HG02623 (cell line): ENCODE results near the gene RXRA.

ENCODE experiments used
- ATAC-seq: cut with Tn5 transposase; IDR thresholded peaks from one replicate; pipeline ENCODE4 v1.9.1; 2021; ENCODE audit warnings: moderate library complexity; ENCODE audit not compliant: unreplicated experiment

RXRA gene

GRCh38 chr9:134379831-134380365 lies 53.6 kb downstream of the RXRA start:
- ATAC-seq: no peak

- no peak for ATAC-seq
Observed at GRCh38 chr9:134380542-134381271, 54.5 kb downstream of the RXRA start.

GRCh38 chr9:134381272-134381661 lies 55.0 kb downstream of the RXRA start:
- no peak for ATAC-seq

DNA sequence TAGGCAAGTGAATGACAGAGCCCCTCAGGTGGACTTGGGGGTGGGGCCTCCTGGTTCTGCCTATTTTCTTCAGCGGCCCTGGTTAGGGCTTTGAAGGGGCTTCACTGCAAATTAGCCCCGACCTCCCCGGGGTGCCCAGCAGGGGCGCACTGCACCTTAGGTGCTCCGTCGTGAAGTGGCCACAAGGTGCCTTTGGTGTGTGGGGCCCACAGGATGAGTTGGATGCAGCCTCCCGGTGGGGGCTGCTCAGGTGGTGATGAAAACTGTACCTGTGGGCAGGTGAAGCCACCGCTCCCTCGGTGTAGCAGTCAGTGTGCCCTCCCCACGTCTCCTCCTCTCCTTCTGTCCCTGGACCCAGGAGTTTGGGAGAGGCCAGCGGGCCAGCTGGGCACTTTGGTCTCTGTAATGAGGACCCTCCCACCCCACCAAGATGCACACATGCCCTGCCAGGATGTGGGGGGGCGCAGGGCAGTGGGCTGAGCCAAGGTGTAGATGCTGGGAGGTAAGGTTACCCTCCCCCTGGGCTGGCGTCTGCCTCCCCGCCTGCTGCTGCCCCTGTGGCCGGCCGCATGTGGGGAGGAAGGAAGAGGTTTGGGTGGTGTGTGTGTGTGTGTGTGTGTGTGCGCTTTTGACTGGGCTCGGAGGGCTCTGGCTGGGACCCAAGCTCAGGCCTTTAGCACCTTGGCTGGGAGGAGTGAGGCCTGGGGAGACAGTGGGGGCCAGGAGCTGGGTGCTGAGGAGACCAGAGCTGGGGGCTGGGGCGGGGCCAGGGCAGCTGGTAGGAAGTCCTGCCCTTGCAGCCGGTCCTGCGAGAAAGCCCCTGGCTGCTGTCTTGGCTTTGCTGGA lies 55.6 kb downstream of the RXRA start:
- no peak for ATAC-seq

DNA sequence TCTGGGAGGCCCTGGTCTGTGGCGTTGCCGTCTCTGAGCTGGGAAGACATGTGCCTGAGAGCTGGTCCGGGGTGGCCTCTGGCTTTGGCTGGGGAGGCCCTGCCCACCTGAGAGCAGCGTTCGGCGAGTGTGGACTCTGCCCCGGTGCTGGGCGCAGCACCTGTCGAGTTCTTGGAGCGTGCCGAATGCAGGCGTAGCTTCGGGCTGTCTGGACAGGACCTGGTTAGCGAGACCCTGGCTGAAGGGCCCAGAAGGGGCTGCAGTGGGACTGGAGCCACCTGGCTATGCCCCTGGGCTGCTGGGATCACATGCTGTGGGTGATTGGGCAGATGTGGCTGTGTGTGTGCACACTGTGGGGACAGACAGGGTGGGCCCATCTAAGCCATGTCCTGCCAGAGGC lies 56.5 kb downstream of the RXRA start:
- no peak for ATAC-seq

DNA sequence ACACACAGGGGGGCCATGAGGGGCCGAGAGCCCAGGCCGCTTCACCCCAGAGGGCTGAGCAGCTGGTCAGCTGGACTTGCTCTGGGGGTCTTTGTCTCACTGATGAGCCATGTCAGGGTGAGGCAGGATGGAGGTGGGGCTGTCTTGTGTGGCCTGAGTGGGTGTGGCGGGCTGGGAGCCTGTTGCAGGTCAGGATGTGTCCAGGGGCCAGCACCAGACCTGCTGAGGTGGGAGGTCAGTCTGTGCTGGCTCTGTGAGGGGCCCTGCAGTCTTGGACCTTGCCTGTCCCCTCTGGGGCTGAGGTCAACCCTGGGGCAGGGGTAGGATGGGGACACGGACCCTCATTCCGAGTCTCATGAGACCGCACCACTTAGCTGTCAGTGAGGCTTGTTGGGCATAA lies 56.9 kb downstream of the RXRA start:
- ATAC-seq: no peak

DNA sequence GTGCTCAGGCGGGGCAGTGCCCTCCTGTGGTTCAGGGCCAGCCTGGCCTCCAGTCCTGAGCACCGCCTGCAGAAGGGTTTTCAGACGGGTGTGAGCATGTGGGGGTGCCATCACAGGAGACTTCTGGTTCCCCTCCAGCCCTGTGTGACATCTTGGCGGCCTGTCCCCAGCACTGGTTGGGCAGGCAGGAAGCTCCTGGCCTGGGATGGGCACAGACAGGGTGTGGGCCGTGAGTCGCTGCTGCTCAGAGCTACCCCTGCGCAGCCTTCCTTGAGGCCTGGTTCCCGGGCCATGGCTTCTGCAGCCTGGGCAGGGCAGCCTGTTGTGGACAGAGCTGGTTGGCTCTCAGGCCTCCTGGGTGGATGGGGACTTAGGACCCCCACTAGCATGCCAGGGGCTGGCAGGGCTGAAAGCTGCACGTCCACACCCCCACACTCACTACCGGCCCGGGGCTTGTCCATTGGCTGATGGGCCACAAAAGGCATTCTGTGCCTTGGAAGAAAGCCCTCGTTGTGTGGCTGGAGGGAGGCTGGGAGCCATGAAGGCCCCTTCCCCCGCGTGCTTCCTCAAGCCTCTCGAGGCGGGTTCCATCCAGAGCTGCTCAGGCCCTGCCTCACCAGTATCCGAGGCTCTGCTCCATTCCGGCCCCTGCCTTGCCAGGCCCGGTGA lies 58.7 kb downstream of the RXRA start:
- no peak for ATAC-seq

DNA sequence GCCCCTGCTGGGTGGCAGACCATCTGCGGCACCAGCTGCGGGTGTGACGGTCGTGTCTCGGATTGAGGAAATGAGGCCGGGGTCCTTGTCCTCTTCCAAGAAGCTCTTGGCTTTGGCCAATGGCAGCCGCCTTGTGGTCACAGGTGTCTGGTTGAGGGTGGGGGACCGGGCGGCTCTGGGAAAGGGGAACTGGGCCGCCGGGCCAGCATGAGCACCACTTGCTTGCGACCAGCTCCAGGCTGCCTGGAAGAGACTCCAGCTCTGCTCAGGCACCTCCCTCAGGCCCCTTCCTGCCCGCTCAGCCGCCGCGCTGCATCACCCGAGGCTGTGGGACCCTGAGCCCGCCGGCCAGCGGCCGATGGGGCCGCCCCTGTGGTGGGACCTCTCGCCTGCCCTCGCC lies 59.7 kb downstream of the RXRA start:
- no peak for ATAC-seq

DNA sequence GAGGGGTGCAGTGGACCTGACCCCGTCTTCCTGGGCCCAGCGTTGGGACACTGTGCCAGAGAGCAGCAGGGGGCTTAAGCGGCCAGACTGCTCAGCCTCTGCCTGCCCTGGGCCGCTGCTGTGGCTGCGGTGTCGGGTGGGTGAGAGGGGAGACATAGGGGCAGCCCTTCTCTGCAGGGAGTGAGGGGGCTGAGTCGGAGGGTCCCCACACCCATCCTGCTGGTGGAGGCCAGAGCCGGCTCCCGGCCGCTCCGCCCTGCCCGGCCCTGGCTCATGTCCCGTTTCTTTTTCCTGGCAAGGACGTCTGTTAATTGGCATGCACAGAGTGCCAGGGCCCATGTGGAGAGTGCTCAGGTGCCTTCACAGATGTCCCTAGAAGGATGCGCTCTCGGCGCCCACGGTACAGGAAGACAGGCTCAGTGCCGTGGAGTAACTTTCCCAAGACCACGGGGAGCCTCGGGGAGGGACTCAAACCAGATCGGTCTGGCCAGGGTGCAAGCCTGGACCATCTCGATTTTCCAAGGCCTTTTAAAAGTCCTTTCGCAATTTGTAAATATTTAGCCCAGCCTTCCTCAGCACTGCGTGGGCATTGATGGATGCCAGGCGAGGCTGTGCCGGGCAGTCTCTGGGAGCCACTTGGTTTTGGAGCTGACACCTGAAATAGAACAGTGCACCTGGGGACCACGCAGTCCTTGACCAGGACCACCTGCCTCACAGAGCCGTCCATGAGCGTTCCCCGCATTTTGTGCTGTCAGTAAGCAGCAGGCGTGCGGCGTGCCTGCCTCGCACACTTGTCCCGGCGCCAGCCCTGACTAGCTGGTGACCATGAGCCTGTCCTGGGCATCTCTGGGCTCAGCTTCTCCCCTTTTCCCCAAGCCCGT lies 60.9 kb downstream of the RXRA start:
- ATAC-seq: no peak

GRCh38 chr9:134388289-134388808 lies 62.1 kb downstream of the RXRA start:
- ATAC-seq: no peak

- ATAC-seq: no peak
Observed at GRCh38 chr9:134388976-134389375, 62.7 kb downstream of the RXRA start.

GRCh38 chr9:134389642-134390041 lies 63.4 kb downstream of the RXRA start:
- ATAC-seq: no peak

DNA sequence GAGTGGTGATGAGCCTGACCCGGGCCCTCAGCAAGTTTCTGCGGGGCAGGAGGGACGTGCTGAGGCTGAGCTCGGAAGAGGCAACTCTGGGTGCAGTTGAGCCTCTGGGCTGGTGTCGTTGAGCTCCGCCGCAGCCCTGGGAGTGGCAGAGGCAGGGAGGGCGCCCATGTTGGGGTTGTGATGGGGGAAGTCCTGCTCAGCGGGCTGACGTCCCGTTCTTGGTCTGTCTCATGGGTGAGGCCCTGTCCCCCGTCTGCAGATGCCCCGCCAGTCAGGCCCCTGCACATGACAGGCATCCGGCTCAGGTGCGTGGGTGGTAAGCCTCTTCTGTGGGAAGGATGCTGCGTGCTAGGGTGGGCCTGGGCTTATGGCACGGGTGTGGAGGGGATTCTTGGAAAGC lies 64.3 kb downstream of the RXRA start:
- no peak for ATAC-seq

- peak; percentile 22 for ATAC-seq
Observed at GRCh38 chr9:134390947-134391318, 64.7 kb downstream of the RXRA start.

DNA sequence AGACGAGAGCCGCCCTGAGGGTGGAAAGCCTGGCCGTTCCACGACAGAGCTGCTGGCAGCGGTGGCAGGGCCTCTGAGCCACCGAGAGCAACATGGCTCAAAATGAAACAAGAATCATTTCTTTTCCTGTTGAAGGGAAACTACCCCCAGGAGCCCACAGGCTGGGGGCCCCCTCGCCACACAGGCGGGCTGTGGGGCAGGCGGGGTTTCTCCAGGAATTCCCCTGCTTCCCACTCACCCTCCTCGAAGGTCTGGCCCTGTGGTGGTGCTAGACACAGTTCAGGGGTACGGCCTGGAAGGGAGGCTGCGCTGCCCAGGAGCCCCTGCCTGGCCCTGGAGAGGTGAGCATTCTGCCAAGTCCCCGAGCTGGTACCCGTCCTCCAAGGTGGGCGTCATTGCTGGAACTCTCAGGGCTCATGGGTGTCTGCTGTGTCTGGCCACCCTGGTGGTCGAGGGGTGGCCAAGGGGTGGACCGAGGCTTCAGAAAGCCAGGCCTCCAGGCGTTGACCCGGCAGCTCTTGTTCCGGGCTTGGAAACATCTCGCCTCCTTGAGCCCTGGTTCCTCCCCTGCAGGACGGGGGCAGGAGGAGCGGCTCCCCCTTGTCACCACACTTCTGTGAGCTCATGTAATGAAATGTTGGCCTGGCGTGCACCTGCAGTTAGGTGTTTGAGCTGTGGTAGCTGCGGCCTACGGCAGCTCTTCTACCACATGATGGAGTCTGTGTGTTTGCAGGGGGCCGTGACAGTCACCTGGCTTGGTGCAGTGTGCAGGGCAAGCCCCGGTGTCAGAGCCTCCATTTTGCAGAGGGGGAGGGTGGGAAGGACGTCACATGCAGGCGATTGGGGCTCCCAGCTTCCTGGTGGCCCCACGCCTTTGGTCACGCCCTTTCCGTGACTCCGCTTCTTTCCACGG lies 65.3 kb downstream of the RXRA start:
- ATAC-seq: peak; percentile 36

- no peak for ATAC-seq
Observed at GRCh38 chr9:134392900-134393299, 66.6 kb downstream of the RXRA start.

DNA sequence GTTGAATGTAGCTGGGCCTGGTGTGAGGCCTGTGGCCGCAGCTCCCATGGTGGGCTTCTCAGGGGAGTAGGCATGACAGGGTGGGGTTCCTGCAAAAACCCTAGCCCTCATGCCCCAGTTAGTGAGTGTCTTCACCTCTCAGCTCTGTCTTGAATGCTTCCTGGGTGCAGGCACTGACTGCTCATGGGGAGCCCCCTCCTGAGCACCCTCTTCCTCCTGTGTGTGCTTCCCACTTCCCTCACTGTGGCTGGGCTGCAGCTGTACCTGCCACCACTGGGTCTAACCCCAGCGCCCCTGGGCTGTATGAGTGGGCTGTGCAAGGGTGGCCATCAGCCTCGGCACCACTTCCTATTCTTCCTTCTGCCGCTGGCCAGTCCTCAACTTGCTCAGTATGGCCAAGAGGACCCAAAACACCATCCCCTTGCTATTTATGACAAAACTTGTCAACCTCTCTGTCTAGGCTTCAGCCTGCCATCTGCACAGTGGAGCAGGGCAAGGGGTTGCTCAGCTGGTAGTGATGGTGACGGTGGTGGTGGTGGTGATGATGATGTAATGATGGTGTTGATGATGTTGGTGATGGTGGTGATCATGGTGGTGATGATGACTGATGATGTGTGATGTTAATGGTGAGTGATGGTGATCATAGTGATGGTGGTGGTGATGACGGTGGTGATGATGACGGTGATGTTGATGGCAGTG lies 67.5 kb downstream of the RXRA start:
- ATAC-seq: no peak

DNA sequence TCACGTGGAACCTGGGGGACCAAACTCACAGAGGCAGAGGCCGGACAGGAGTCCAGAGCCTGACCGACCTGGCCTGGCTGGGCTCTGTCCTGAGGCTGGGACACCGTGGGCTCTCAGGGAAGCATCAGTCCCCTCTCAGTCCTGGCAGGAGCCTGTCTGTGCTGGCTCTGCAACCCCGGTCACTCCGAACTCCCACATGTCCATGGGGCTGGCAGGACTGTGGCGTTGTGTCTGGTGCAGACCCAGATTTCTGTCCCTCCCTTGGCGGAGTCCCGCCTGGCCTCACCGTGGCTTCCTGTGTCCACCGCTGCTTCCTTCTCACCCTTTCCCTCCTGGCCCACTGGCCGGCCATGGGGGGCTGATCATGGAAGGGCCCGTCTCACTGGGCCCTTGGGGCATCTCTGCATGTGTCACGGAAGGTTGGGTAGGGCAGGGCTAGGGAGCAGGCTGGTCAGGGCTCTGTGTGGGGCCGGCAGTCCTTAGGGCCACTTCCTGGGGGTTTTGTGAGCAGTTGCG lies 68.8 kb downstream of the RXRA start:
- no peak for ATAC-seq
